Activated naive CD4-positive, alpha-beta T cell treated with anti-CD3 and anti-CD28 coated beads, Interleukin-2, amount 10 ng/mL, durations not matched to agents 7 days and 5 days (primary cell): ENCODE results near the gene ZSWIM2.
A peak's percentile ranks its signal among the peaks of the same experiment; 100 is the strongest.
"Not testable (repeated sequence)": the region's sequence is repeated elsewhere in the genome, so short reads cannot be mapped to it uniquely, and the experiment has no call there.

ENCODE experiments used
- CTCF ChIA-PET: fragments of 350-600 bp; sonication (Branson Sonifier 250); formaldehyde crosslinking; loops from one replicate; lab custom pipeline; 2021; ENCODE audit warnings: antibody characterized with exemption; lab: Charles Lee
- DNase-seq: peaks from one replicate; pipeline ENCODE4 v3.0.0-alpha.2; 2020
- H3K27ac Mint-ChIP-seq: one replicate; pipeline ENCODE4 v1.8.0; 2021; ENCODE audit warnings: mild to moderate bottlenecking, moderate library complexity, mixed read lengths
- H3K27me3 Mint-ChIP-seq: one replicate; pipeline ENCODE4 v1.8.0; 2021; ENCODE audit warnings: mild to moderate bottlenecking, mixed read lengths
- H3K36me3 Mint-ChIP-seq: one replicate; pipeline ENCODE4 v1.8.0; 2021; ENCODE audit warnings: mixed read lengths
- H3K4me1 Mint-ChIP-seq: one replicate; pipeline ENCODE4 v1.8.0; 2021; ENCODE audit warnings: mixed read lengths
- H3K4me3 Mint-ChIP-seq: one replicate; pipeline ENCODE4 v1.8.0; 2021; ENCODE audit warnings: mild to moderate bottlenecking, moderate library complexity, mixed read lengths
- H3K9me3 Mint-ChIP-seq: one replicate; pipeline ENCODE4 v1.8.0; 2021; ENCODE audit warnings: mixed read lengths

ZSWIM2 gene

DNA sequence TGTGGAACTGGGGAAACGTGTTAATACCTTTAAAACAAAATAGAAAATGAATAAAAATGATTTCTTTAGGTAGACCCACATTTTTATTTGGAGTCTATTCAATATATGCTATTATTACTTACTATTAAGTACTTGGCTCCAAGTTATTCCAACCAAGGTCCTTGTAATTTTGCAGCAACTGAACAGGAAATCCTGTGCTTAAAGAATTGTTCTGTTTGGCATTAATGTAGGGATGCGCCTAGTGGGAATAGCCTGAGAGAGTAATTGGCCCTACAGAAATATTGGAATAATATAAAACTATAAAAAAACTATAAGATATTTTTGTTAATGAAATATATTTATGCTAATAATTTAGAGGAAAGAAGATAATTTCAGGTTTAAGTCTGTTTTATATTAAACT lies 22.9 kb upstream of the ZSWIM2 start:
- Mint-ChIP-seq H3K4me1 (no peaks in the 10 kb centered on the region), H3K36me3 (no peaks in the 10 kb centered on the region), H3K27me3 (no peaks in the 10 kb centered on the region), H3K9me3 (no peaks in the 10 kb centered on the region), H3K27ac (no peak overlapping the region), H3K4me3 (no peak overlapping the region)
- DNase-seq, result no peak
- CTCF ChIA-PET, result no interaction called here

DNA sequence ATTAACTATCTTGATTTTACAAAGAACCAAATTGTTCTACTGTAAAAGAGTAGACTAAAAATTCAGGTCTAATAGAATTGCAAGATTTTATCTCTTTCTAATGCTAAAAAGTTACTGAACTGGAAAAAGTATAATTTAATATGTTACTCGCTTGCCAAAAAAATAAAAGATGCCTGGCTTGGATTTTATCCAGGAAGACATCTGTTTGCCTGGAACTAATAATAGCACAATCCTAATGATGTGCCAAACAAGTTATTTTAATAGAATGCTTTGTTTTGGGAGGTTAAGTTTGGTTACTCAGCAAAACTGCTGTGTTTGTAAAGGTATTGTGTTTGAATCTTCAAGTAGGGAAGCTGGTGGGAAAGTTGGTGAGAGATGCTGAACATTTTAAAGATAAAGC lies 19.4 kb upstream of the ZSWIM2 start:
- Mint-ChIP-seq H3K4me3 (no peak overlapping the region), H3K9me3 (no peaks in the 10 kb centered on the region), H3K36me3 (no peaks in the 10 kb centered on the region), H3K27me3 (no peaks in the 10 kb centered on the region), H3K4me1 (no peaks in the 10 kb centered on the region), H3K27ac (no peak overlapping the region)
- DNase-seq, result no peak
- CTCF ChIA-PET, result no interaction called here

DNA sequence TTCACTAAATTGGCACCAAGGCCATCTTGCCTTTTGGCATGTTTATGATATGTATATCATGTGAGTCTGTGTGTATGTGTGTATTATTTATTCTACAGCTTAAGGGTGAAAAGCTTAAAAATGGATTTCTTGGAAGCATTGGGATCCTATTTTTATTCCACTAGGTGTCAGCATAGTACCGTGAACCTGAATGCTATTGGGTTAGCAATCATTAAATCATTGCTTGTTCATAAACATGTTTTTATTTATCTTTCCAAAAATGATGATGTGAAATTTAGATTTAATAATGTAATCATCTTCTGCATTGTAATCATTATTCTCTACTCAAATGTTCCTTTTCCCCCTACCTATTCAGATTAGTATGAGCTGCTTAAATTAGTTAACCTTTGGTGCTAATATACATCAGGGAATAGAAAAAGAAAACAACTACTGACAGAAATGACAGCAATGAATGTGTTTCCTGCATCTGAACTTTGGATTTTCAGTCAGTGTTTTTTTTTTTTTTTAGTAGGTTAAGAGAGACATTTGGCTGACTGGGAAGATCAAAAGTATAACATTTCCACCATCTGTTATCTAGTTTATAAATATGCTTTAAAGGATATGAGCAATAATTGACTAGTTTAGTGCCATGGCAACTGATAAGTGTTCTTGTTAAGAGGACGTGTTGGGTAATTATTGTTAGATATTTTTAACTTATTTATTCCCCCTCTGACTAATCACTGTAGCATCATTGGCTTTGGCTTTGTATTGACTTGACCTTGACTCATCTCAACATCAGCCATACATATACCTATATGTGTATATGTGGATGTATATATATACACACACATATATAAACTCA lies 14.1 kb upstream of the ZSWIM2 start:
- DNase-seq, result no peak
- CTCF ChIA-PET, result interaction anchor here (0.7 kb wide), 1 partner anchor 9 kb away, joined by 3 read pairs; no protein-coding TSS in a partner anchor
- H3K27ac Mint-ChIP-seq, result no peak overlapping the region
- H3K4me1 Mint-ChIP-seq, result no peaks in the 10 kb centered on the region
- no peaks in the 10 kb centered on the region for H3K27me3 Mint-ChIP-seq
- no peak overlapping the region for H3K4me3 Mint-ChIP-seq
- H3K9me3 Mint-ChIP-seq, result no peaks in the 10 kb centered on the region
- no peaks in the 10 kb centered on the region for H3K36me3 Mint-ChIP-seq

- no peaks in the 10 kb centered on the region for H3K9me3 Mint-ChIP-seq
- no peak overlapping the region for H3K27ac Mint-ChIP-seq
- no peaks in the 10 kb centered on the region for H3K4me1 Mint-ChIP-seq
- H3K4me3 Mint-ChIP-seq, result no peak overlapping the region
- CTCF ChIA-PET, result interaction anchor here (1.6 kb wide), 1 partner anchor 18 kb away, joined by 3 read pairs; no protein-coding TSS in a partner anchor
- H3K36me3 Mint-ChIP-seq, result no peaks in the 10 kb centered on the region
- DNase-seq, result no peak
- no peaks in the 10 kb centered on the region for H3K27me3 Mint-ChIP-seq
Measured at GRCh38 chr2:186855216-186855615, 6.2 kb upstream of the ZSWIM2 start.

GRCh38 chr2:186853951-186854350 lies 5.0 kb upstream of the ZSWIM2 start:
- Mint-ChIP-seq H3K36me3 (no peaks in the 10 kb centered on the region), H3K4me3 (no peak overlapping the region), H3K4me1 (peaks cover 8% of the 10 kb centered on the region), H3K9me3 (no peaks in the 10 kb centered on the region), H3K27me3 (peaks cover 8% of the 10 kb centered on the region), H3K27ac (no peak overlapping the region)
- DNase-seq, result no peak
- CTCF ChIA-PET, result interaction anchor here (0.6 to 1.6 kb wide), 2 partner anchors 9 to 17 kb away, joined by 3 read pairs; no protein-coding TSS in a partner anchor

- no peaks in the 10 kb centered on the region for H3K9me3 Mint-ChIP-seq
- H3K4me1 Mint-ChIP-seq, result peaks cover 11% of the 10 kb centered on the region
- DNase-seq, result no peak
- no peak overlapping the region for H3K4me3 Mint-ChIP-seq
- CTCF ChIA-PET, result no interaction called here
- H3K27ac Mint-ChIP-seq, result no peak overlapping the region
- no peaks in the 10 kb centered on the region for H3K36me3 Mint-ChIP-seq
- peaks cover 13% of the 10 kb centered on the region for H3K27me3 Mint-ChIP-seq
Measured at GRCh38 chr2:186852508-186852907, 3.5 kb upstream of the ZSWIM2 start.

DNA sequence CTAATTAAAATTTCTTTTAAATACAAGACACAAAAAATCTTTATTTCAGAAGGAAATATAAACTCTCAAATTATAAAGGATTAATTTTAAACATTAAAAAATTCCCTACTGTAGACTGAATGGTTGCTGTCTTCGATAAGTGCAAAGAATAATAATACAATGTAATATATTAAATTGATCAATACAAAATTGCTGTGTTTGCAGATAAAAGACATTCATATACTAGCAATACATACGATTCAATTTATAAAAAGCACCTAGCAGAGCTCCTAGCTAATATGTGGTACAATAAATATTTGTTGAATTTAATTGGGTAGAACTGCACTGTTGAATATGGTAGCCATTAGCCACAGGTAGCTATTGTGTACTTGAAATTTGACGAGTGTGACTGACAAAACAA lies 6.6 kb downstream of the ZSWIM2 start:
- no peaks in the 10 kb centered on the region for H3K36me3 Mint-ChIP-seq
- no peak overlapping the region for H3K27ac Mint-ChIP-seq
- CTCF ChIA-PET, result no interaction called here
- H3K4me1 Mint-ChIP-seq, result no peaks in the 10 kb centered on the region
- no peaks in the 10 kb centered on the region for H3K9me3 Mint-ChIP-seq
- no peak for DNase-seq
- H3K27me3 Mint-ChIP-seq, result no peaks in the 10 kb centered on the region
- H3K4me3 Mint-ChIP-seq, result no peak overlapping the region

DNA sequence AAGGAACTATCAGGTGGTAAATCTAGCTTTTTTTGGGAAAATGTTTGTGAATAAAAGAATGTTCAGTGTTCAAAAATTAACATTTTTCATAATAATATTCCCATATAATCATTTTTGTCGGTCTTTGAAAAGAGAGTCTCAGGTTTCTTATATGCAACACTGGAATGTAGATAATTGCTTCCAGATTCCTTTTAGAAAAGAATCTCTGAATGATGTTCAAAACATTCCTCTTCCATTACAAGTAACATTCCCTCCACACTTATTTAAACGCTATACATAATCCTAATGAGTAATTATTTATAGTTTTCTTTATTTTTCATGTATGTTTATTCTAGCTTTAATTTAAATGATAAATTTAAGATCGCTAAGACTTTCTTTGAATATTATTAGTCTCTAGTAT lies 7.0 kb downstream of the ZSWIM2 start:
- H3K9me3 Mint-ChIP-seq, result no peaks in the 10 kb centered on the region
- CTCF ChIA-PET, result no interaction called here
- no peak overlapping the region for H3K27ac Mint-ChIP-seq
- no peak for DNase-seq
- no peak overlapping the region for H3K4me3 Mint-ChIP-seq
- no peaks in the 10 kb centered on the region for H3K36me3 Mint-ChIP-seq
- H3K27me3 Mint-ChIP-seq, result no peaks in the 10 kb centered on the region
- no peaks in the 10 kb centered on the region for H3K4me1 Mint-ChIP-seq

DNA sequence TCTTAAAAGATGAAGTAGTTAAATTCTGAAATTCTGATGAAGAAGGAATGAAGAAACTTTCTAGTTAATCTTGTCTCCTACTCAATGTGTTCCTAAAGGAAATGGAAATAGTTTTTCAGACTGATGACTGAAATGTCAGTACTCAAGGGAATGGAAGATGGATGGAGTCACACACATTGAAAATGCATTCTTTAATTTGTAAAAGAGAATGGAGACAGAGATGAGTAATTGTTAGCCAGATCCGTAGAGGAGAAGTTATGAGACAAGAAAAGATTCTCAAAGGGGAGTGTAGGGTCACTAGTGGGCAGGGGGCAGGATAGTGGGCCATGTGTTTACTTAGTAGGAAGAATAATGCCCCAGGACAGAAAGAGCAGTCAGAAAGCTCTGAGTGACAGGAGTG lies 13.3 kb downstream of the ZSWIM2 start:
- Mint-ChIP-seq H3K9me3 (no peaks in the 10 kb centered on the region), H3K27ac (peak overlapping the region; percentile 21), H3K36me3 (no peaks in the 10 kb centered on the region), H3K4me1 (no peaks in the 10 kb centered on the region), H3K4me3 (no peak overlapping the region), H3K27me3 (no peaks in the 10 kb centered on the region)
- DNase-seq, result no peak
- CTCF ChIA-PET, result no interaction called here

DNA sequence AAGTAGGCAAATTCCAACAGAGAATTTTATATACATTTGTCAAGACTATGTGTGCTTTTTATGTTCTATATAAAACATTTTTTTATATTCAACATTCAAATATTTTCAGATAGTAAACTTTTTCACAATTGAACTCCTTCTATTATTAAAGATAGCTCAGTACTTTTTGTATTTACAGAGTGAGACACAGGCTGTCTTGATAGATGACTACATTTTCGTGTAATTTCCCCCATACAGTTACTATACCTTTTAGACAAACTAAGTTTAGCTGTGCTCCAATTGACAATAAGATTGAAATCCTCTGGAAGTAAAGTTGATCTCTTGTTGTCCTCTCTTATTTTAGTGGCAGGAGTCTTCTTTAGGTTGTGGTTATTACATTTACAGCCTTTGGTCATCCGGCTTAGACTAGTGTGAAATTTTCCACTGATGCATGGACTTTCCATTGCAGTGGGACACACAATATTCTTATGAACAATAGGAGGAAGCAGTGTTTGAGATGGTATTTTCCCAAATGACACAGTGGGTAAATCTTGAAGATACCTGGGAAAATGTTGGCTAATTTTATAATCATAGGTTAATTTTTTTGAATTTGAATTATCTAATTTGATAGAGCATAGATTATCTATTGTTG lies 21.0 kb downstream of the ZSWIM2 start:
- no peaks in the 10 kb centered on the region for H3K36me3 Mint-ChIP-seq
- no peaks in the 10 kb centered on the region for H3K9me3 Mint-ChIP-seq
- H3K4me1 Mint-ChIP-seq, result no peaks in the 10 kb centered on the region
- no peaks in the 10 kb centered on the region for H3K27me3 Mint-ChIP-seq
- CTCF ChIA-PET, result no interaction called here
- no peak overlapping the region for H3K4me3 Mint-ChIP-seq
- no peak for DNase-seq
- no peak overlapping the region for H3K27ac Mint-ChIP-seq

GRCh38 chr2:186827411-186827810 lies 21.6 kb downstream of the ZSWIM2 start:
- H3K27ac Mint-ChIP-seq, result no peak overlapping the region
- H3K4me3 Mint-ChIP-seq, result no peak overlapping the region
- no peaks in the 10 kb centered on the region for H3K4me1 Mint-ChIP-seq
- no peak for DNase-seq
- no peaks in the 10 kb centered on the region for H3K36me3 Mint-ChIP-seq
- no peaks in the 10 kb centered on the region for H3K9me3 Mint-ChIP-seq
- CTCF ChIA-PET, result no interaction called here
- no peaks in the 10 kb centered on the region for H3K27me3 Mint-ChIP-seq

DNA sequence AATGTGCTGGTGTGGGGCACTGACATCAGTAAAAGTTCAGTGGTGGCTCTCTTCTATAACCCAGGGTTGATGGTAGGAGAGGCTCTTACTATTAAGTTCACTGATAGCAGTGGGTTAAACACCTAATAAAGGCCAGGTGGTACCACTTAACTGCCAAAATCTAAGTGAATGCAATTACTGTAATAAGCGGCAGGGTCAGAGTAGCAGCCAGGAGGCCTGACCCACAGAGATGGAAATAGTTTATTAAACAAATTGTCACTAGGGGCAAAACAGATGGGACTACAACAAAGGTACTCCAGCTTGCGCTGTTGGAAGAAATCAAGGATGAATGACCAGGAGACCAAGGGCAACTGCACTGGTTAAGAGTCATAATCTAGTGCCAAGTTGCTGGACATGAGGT lies 26.6 kb downstream of the ZSWIM2 start:
- no peak for DNase-seq
- no peaks in the 10 kb centered on the region for H3K27me3 Mint-ChIP-seq
- CTCF ChIA-PET, result no interaction called here

DNA sequence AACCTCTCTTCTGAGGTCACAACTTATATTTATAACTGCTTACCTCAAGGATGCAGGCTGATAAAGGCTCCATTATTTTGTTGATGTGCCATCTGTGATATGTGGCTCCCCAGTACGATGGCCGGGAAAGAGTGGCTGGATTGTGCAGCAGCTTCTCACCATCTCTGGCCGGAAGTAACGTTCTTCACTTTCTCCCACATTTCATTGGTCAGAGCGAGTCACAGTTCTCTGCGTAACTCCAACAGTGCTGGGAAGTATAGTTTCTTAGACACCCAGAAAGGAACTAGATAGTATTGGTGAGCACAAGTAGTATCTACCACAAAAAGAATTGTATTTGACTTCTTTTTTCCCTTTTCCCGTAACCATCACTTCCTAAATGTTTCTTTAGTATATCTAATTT lies 28.7 kb downstream of the ZSWIM2 start:
- no peaks in the 10 kb centered on the region for H3K4me1 Mint-ChIP-seq
- no peaks in the 10 kb centered on the region for H3K27me3 Mint-ChIP-seq
- H3K36me3 Mint-ChIP-seq, result no peaks in the 10 kb centered on the region
- CTCF ChIA-PET, result no interaction called here
- H3K4me3 Mint-ChIP-seq, result no peak overlapping the region
- no peaks in the 10 kb centered on the region for H3K9me3 Mint-ChIP-seq
- no peak for DNase-seq
- no peak overlapping the region for H3K27ac Mint-ChIP-seq

More for the DNA sequence above, 26.6 kb downstream of the ZSWIM2 start:
- no peaks in the 10 kb centered on the region for H3K36me3 Mint-ChIP-seq
- H3K4me3 Mint-ChIP-seq, result no peak overlapping the region
- H3K27ac Mint-ChIP-seq, result no peak overlapping the region
- no peaks in the 10 kb centered on the region for H3K4me1 Mint-ChIP-seq
- H3K9me3 Mint-ChIP-seq, result no peaks in the 10 kb centered on the region

GRCh38 chr2:186811760-186812159 lies 37.2 kb downstream of the ZSWIM2 start:
- H3K4me1 Mint-ChIP-seq, H3K9me3 Mint-ChIP-seq, DNase-seq, H3K27ac Mint-ChIP-seq, H3K27me3 Mint-ChIP-seq, H3K36me3 Mint-ChIP-seq, H3K4me3 Mint-ChIP-seq, CTCF ChIA-PET: not testable (repeated sequence)

GRCh38 chr2:186806591-186806990 lies 42.4 kb downstream of the ZSWIM2 start:
- Mint-ChIP-seq H3K9me3 (peaks cover 4% of the 10 kb centered on the region), H3K27me3 (no peaks in the 10 kb centered on the region), H3K27ac (no peak overlapping the region), H3K4me3 (no peak overlapping the region), H3K36me3 (no peaks in the 10 kb centered on the region), H3K4me1 (no peaks in the 10 kb centered on the region)
- DNase-seq, result no peak
- CTCF ChIA-PET, result no interaction called here
